GM21390 (cell line): Measurements from ENCODE around the gene TMSB4X.
"Not testable (repeated sequence)": the region's sequence is repeated elsewhere in the genome, so short reads cannot be mapped to it uniquely, and the experiment has no call there.

Experiments
- ATAC-seq: cut with Tn5 transposase; IDR thresholded peaks from one replicate; pipeline ENCODE4 v1.9.1; 2021; ENCODE audit not compliant: unreplicated experiment

Gene TMSB4X

GRCh38 chrX:12994321-12994720 is 19.4 kb downstream of the TMSB4X start:
- ATAC-seq = no peak

- ATAC-seq = no peak
Measured at GRCh38 chrX:12996934-12997435, 22.1 kb downstream of the TMSB4X start.

GRCh38 chrX:12997906-12998687 is 23.2 kb downstream of the TMSB4X start:
- no peak for ATAC-seq

- ATAC-seq = no peak
Measured at GRCh38 chrX:12999422-12999821, 24.5 kb downstream of the TMSB4X start.

GRCh38 chrX:13000301-13000811 is 25.4 kb downstream of the TMSB4X start:
- peak; percentile 42 for ATAC-seq

GRCh38 chrX:13001097-13001496 is 26.2 kb downstream of the TMSB4X start:
- no peak for ATAC-seq

- ATAC-seq = no peak
Measured at GRCh38 chrX:13001961-13002671, 27.2 kb downstream of the TMSB4X start.

- ATAC-seq = no peak
Measured at GRCh38 chrX:13005661-13006473, 31.0 kb downstream of the TMSB4X start.

- ATAC-seq = peak; percentile 16
Measured at GRCh38 chrX:13007519-13008188, 32.7 kb downstream of the TMSB4X start.

GRCh38 chrX:13008189-13008533 is 33.3 kb downstream of the TMSB4X start:
- ATAC-seq = peak; percentile 54

GRCh38 chrX:13008851-13009250 is 33.9 kb downstream of the TMSB4X start:
- no peak for ATAC-seq

GRCh38 chrX:13009273-13009672 is 34.4 kb downstream of the TMSB4X start:
- ATAC-seq = no peak

GRCh38 chrX:13009844-13010243 is 34.9 kb downstream of the TMSB4X start:
- no peak for ATAC-seq

- no peak for ATAC-seq
Measured at GRCh38 chrX:13010546-13010945, 35.6 kb downstream of the TMSB4X start.

- ATAC-seq = peak; percentile 90
Measured at GRCh38 chrX:13013363-13014110, 38.6 kb downstream of the TMSB4X start.

- ATAC-seq = peak; percentile 42
Measured at GRCh38 chrX:13014111-13015096, 39.5 kb downstream of the TMSB4X start.

- no peak for ATAC-seq
Measured at GRCh38 chrX:13015536-13016236, 40.8 kb downstream of the TMSB4X start.

GRCh38 chrX:13016731-13017130 is 41.8 kb downstream of the TMSB4X start:
- ATAC-seq = not testable (repeated sequence)
